HEK293T (cell line): ENCODE measurements around the gene ATP8A2.

Experiments used
- ELF4 ChIP-seq: fragments of 450-650 bp; IDR thresholded peaks from 2 replicates; pipeline ENCODE4 v1.6.1; 2017; ENCODE audit warnings: antibody characterized with exemption
- FOXM1 ChIP-seq: fragments of 450-650 bp; IDR thresholded peaks from 2 replicates; pipeline ENCODE4 v1.6.1; 2017; ENCODE audit warnings: mild to moderate bottlenecking, borderline replicate concordance
- SP1 ChIP-seq: fragments of 450-650 bp; IDR thresholded peaks from 2 replicates; pipeline ENCODE4 v1.6.1; 2017
- SUZ12 ChIP-seq: fragments of 450-650 bp; IDR thresholded peaks from 2 replicates; pipeline ENCODE4 v1.6.1; 2016; ENCODE audit warnings: mild to moderate bottlenecking
- TARDBP ChIP-seq: fragments of 450-650 bp; IDR thresholded peaks from 2 replicates; pipeline ENCODE4 v1.6.1; 2016
- ZNF384 ChIP-seq: fragments of 450-650 bp; IDR thresholded peaks from 2 replicates; pipeline ENCODE4 v1.6.1; 2016

GRCh38 chr13:26052337-26052736, 680.6 kb downstream of the ATP8A2 start:
- TF ChIP-seq ZNF384: no peak
- no peak for TF ChIP-seq SP1
- no peak for TF ChIP-seq FOXM1
- TF ChIP-seq ELF4: no peak
- TF ChIP-seq TARDBP: no peak
- TF ChIP-seq SUZ12: no peak
